Measurements from ENCODE around the gene MAPK11.

The MAPK11 gene

DNA sequence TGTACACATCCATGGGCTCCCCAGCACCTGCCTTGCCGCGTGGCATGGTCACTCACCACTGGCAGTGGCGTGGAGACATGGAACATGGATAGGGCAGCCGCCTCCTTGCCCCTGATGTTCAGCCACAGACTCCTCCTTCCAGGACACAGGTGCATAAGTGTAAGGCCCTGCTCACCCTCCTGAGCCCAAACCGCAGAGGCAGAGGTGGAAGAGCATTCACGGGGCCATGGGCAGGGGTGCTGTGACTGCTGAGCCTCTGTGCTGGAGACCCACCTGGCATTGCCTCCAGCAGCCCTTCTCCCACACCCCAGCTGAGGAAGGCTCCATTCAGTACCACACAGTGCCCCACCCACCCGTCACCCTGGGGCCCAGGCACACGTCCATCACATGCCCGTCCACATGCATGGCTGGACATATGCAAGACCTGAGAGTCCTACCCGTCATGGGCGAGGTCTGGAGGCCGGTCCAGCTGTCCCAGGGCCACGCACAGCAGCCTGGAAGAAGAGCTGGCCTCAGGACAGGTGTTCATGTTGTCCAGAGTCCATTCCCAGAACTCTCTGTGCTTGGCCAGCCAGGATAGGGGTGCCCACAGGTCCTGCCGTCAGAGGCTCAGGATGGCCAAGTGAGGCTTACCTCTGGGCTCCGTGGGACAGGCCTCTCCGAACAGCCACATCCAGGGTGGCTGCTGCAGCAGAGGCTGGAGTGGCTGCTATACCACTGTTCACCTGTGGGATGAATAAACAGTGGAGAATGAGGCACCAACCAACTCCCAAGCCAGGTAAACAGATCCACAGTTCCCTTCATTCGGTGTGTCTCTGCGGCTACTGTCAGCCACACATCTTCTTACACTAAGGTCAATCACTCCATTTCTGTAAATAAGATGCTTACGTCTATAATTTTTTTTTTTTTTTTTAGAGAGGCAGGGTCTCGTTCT lies 23.7 kb downstream of the MAPK11 start:
- no peak for DNase-seq

DNA sequence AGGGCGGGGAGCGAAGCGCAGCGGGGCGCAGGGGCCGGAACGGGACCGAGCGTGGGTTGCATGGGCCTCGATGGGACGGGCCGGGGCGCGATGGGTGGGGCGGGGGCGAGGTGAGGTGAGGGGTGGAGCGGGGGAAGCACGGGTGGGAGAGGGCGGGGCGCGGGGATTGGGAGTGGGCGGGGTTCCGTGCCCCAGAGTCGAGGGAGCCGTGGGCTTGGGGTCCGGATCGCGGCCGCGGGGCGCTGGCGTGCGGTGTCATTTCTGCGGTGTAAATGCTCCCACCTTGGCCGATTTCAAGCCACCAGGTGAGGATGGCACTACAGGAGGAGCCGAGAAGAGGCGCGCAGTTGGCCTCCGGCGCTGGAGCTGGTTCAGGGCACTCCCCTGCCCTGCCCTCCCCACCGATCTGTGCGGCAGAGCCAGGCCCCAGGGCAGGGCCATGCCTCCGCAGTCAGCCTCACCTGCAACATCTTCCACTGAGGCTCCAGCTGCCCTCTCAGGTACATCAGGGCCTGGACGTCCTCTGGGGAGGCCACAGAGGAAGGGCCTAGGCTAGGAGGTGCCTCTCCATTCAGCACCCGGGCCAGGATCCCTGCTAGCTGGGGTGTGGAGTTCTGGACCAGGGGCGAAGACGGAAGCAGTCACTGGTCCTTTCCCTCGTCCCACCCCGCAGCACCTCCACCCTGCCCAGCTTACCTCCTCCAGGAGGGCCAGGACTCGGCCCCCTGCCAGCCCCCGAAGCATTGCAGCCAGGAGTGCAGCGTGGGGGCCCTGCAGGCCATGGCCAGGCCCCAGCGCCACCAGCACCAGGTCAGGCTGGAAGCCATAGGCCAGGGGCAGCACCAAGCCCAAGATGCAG lies 24.7 kb downstream of the MAPK11 start:
- no peak for DNase-seq

DNA sequence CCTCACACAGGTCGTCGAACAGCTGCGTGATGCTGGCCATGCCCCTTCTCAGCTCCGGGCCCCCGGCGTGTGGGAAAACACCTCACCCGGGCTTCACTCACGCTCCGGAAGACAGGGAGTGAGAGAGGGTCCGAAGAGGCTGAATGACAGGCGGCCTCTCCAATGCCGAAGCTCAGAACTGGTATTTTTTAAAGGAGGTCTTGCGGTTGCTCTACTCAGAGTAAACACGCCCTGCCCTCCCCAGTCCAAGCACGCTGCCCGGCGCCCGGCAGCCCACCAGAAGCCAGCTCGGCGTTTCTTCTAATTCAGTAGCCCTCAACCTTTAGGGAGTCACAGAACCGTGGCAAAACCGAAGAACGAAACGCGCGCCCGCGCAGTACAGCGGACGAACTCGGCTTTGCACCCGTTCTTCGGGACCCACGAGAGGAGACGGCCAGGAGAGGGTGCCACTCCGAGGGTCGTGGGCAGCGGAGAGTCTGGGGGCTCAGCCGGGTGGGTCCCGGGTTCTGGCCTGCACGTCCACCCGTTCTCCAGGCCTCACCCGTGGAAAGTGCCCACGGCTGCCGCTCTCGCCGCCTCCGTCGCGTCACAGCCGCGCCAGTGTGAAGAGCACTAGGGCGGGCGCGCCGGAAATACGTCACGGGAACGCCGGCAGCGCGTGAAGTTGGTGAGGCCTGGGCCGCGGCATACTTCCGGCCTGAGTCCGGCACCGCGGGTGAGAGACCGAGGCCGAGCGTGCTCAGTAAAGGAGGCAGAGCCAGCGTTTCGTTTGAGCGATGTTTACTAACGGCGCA lies 25.6 kb downstream of the MAPK11 start, which contains the start of gene TUBGCP6:
Gene TUBGCP6 (minus strand): TSS at position 604 of the 794 bp plus-strand sequence. CDS start 564 bp downstream, at position 40.
- DNase-seq: peak; percentile 87

DNA sequence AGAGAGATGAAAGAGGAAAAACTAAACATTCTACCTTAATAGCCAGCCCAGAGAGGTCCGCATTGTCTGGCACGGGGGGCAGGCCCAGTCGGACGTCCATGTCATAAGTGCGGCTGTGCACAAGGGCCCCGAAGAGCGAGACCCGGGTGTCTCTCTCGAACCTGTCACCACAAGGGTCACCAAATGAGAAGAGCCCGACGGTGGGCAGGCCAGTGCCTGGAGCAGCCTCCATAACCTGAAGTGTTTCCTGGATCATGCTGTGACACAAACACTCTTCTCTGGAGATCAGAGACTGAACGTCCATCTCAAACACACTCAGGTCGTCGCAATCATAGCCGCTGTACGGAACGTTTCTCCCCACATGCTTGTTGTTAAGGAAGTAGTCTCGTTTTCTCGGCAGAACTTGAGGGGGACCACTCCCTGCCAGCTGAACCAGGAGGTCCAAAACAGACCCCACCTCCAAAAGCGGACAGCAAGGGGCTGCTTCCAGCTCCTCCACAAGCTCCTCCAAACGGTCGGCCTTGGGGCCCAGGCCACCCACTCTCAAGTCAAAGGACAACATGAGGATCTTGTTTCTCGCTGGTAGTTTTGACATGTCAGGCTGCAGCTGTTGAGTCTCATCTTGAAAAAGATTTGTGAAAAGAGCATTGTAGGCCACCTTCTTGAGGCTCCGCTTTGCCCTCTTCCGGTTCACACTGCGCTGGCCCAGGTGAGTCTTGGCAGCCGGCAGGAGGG lies 26.3 kb downstream of the MAPK11 start:
- DNase-seq: no peak

DNA sequence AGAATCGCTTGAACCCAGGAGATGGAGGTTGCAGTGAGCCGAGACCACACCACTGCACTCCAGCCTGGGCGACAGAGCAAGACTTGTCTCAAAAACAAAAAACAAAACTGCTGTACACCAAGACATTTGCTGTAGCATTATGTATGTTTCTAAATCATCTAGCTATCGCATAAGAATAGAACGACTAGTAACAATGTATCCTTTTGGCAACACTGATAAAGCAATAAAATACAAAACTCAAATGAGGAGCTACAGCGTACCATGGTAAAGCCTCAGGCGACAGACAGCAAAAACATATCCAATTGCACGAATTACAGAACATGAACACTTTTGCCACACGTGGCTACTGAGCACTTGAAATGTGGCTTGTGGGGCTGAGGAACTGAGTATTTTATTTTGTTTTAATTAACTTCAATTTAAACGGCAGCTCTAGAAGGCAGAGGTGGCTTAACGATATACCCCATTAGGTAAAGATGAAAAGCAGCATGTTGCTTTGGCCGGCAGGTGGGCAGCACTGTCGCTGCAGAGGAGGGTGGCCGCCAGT lies 27.7 kb downstream of the MAPK11 start:
- DNase-seq: no peak

DNA sequence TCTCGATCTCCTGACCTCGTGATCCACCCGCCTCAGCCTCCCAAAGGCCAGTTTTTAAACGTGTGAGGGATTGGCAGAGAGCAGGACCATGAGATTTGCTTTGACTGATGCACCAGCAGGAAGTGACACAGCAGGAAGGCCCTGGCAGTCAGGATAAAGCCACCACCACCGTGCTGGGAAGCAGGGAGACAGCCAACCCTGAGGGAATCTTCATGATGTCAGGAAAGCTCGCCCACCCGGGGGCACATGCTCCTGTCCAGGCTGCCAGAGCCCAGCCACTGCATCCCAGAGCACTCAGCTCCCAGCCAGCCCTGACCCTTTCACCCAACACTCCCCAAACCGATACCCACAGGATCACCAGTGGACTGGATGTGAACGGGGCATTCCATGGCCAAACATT lies 31.4 kb downstream of the MAPK11 start:
- DNase-seq: no peak

DNA sequence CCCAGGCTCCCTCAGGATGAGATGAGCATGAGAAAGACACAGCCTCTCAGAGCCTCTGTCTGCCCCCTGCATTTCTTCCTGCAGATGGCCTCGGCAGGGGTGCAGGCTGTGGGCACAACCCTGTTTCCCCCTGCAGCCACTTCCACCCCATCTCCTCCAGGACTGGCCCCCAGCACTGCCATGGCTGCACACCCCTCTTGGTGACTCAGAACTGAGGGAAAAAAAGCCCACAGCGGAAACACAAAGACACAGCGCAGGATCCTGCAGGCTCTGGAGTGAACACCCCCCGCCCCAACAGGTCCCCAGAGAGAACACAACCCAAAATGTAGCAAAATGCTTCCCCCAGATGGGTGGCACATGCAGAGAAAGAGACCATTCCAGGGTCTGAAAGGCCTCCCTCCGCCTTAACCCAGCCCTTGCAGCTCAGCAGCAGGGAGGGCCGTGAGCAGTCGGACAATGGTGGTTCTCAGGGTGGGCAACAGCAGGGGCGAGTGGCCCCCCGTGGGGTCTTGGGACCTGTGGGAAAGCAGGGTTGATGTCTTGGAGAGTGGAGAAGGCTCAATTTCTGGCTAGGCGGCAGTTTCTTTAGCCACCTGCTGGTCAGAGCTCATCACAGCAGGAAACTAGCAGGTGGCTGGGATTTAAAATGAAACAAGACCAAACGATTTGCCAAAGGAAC lies 33.3 kb downstream of the MAPK11 start:
- DNase-seq: no peak

DNA sequence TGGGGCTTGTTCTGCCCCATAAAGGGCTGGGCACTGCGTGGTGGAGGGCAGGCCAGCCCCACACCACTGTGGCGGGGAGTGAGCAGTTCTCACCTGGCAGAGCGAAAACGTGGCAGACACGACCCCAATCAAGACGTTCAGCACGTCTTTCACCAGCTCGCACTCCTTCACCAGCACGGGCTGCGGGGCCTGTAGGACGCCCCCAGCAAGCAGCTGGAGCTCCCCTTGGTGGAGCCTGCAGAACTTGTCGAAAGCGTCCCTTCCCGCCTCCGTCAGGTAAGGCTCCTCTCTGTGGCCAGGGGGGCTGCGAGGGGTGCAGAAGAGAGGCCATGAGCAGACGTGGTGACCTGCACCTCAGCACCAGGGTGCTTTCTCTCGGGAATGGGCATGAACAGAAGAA lies 37.0 kb downstream of the MAPK11 start:
- no peak for DNase-seq

DNA sequence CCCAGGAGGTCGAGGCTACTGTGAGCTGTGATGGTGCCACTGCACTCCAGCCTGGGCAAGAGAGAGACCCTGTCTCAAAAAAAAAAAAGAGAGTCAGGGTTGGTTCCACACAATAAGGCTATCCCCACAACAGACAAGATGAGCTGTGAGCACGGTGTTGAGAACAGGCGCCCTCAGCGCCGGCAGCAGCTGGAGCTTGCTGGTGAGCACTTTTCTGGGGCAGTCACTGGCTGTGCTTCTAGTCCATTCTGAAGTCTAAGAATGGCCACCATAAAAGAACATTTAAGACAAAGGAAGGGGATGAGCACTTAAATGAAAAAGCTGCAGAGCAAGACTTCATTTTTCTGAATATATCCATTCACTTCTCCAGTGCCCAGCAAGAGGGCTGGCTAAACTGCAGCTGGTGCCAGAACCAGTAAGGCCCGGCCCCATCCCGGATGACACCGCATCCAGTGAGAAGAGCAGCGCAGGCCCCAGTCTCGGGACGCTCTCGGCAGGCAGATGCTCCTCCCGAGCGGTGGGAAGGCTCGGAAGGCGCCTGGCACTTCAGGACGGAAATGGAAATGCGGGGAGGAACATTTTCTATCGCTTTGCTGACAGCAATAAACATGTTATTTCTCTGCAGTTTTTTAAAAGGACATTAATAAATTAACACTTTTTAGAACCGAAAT lies 37.6 kb downstream of the MAPK11 start:
- DNase-seq: no peak

DNA sequence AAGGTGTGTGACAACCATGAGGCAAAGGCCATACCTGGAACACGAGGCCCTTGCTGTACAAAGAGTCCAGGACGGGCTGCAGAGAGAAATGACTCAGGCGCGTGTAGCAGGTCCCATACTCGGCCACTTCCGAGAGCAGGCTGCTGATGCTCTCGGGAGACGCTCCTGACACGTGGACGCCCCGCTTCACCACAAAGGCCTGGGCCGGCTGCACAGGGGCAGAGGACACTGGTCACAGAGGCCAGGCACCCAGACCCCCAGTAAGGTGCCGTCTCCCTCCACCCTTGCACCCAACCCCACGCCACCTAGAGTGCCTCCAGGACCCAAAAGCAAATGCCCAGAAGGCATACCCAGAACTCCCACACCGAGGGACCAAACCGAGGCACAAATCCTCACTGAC lies 40.8 kb downstream of the MAPK11 start:
- no peak for DNase-seq

DNA sequence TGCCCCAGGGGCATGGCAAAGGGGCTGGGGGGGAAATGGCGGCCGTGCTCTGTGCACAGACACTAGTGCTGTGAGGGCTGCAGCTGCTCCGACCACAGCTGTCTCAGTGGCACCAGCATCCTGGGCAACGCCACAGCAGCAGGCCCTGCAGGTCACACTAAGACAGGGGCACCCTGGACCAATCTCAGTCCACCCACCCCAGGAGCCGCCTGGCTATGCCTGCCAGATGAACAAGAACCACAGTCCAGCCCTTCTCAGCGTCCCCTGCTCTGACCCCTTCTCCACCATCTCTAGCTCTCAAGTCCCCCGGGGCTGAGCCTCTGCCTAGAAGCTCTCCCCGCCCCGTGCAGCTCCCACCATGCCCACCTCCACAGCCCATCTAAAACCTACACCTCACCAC lies 41.8 kb downstream of the MAPK11 start:
- DNase-seq: no peak

DNA sequence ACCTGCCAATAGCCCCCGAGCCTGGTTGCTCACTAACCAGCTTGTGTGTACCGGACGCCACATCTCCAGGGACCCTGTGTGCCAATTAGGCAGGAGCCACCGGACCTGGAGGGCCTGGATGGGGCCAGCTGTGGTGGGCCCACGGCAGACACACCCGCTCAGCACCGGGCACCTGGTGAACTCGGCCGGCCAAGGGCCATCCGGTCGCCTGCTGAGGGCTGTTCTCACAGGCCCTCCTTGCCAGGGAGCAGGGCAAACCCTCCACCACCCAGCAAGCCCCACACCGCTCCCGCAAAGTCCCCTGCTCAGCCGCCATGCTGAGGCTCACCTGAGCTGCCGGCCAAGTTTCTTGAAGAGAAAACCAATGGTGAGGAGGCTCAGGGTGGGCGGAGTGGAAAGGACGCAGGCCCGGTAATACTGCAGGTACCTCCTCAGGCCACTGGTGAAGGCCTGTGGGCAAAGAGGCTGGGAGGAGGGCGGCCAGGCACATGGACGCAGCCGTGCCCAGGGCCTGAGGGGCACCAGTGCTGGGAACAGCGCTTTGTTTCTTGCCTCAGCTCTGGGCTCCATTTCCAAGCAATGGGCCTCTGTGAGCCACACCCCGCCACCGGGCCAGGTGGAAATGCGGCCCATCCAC lies 42.5 kb downstream of the MAPK11 start:
- no peak for DNase-seq

DNA sequence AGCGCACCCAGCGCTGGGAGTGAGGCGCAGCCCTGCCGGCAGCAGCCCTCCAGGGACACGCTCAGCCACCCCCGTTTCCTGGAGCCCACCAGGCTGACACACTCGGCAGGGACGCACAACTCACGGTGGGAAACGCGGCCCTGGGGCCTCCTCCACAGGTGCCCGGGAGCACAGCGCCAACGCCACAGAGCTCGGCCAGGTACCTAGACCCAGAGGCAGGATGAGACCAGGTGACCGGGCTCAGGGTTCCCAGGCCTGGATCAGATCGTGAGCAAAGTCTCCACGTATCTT lies 43.4 kb downstream of the MAPK11 start:
- DNase-seq: no peak

DNA sequence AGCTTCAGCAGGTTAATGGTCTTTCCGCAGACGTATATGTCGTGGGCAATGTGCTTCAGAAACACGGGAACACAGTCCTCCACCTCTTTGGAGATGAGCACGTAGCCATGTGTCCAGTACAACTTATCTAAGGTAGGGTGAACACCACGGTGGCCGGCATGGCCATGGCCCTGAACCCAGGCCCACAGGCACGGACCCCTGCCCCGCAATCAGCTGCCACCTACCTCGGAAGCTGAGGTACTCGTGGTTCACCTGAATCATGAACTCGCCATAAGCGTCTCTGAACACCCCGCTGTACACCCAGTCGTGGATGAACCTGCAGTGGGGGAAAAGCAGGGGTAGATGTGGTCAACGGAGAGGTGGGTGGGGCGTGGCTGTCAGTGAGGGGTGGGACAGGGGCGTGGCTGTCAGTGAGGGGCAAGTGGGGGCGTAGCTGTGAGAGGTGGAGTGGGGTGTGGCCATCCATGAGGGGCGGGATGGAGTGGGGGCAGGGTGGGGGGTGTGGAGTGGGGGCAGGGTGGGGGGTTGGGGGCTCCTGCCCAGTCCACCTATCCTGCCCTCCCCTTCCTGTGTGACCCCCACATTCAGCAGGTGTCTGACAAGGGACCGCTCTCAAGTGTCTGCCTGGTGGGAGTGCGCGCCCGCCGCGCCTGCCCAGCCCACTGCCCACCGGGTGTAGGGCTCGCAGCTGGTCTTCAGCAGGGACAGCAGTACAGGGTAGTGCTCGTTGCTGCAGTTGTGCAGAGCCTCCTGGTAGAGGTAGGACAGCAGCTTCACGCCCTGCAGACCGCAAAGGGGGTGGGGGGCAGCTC lies 43.9 kb downstream of the MAPK11 start:
- DNase-seq: no peak

DNA sequence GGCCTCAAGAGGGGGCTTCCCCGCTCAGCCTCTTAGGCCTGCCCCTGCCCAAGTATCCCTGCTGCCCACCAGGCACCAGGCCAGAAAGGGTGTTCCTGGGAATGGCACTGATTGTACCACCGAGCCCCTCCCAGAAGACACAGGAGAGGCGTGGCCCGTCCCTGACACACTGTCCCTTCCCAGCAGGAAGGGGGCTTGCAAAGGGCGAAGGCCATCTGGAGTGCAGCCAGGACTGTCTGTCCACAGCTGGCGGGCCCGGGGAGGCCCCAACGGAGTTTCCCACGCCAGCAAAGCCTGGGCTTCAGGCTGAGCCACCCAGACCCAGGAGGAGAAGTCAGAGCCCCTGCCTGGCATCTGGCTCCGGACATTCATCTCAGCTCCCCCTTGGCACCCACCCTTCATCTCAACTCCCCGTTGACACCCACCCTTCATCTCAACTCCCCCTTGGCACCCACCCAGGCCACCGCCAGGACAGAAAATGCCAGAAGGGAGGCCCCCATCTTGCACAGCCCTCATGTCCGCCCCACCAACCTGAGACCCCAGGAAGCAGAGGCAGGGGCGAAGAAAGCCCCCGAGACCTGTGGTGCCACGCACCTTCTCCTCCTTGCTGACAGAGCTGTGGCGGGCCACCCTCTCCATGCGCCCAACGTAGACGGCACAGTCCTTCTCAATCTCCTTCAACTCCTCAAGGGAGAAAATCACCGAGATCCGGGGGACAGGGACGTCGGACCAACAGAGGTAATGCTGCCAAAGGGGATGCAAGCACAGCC lies 44.8 kb downstream of the MAPK11 start:
- no peak for DNase-seq

DNA sequence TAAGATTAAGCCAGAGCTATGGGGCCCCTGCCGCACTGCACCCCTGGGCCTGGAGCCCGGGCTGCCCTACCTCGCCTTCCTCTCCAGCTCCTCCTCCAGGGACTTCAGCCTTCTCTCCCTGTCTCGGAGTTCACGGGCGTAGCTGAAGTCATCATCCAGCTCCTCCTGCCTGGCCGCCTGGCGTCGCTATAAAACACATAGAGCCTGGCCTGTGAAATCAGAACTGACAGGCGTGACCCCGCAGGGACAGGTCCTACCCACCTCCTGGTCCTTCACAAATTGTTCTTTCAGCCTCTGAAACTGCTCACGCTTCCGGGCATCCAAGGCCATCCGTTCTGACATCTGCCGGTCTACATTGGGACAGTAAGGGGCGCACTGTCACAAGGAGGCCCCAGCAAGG lies 46.1 kb downstream of the MAPK11 start:
- no peak for DNase-seq

DNA sequence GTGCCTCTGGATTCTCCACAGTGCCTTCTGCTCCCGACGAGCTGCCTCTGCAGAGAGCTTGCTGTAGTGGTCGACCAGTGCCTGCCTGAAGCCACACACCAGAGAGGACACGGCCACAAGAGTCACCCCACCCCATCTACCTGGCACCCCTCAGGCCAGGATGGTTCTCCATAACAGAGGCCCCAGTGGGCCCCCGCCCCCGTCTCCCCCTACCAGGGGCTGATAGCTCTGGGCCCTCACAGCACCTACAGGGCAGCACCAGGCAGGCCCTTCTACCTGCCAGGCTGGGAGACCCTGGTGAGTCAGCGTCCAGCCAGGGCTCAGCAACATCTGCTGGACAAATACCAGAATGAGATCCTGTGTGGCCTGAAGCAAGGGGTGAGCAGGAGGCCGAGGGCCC lies 47.7 kb downstream of the MAPK11 start:
- no peak for DNase-seq

DNA sequence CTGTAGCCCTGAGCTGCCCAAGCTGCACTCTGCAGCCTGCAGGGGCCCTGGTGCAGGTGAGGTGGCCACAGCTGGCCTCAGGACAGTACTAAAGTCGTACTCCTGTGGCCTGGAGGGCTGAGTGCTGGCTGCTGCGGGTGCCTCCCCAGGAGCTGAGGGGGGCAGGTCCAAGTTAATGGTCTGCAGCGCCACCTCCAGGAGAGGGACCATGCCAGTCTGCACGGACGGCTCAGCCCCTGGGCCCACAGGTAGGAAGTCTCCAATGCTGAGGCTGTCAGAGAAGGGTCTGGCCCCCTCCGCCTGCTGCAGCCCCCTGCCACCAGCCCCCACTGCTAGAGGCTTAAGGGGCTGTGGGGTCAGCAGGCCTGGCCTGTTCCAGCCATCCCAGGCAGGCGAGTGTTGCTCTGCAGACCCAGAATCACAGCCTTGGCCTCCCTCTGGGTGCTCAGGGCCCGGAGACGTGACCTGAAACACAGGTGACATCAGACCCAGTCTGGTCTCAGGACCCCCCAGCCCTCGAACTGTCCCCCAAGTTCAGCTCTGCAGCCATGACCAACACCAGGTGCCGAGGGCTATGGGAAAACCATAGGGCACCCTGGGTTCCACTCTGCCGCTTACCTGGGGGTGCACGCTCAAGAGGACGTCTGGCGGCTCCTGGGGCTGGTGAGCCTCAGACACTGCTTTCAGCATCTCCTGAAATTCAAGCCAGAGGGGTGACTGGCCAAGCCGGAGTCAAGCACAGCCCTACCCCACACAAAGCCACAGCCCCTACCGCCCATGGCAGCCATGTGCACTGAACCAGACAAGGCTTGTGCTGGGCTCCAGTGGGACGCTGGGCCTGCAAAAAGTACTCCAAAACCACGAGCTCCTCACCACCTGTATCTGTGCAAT lies 48.5 kb downstream of the MAPK11 start:
- DNase-seq: no peak

All from CD4-positive, alpha-beta T cell treated with Interleukin-4 for 4 hours (primary cell).